HG02852 (cell line): ENCODE data around the gene SH2D4B.

Experiments
- ATAC-seq: cut with Tn5 transposase; IDR thresholded peaks from one replicate; pipeline ENCODE4 v1.9.1; 2021; ENCODE audit warnings: mild to moderate bottlenecking, moderate library complexity; ENCODE audit not compliant: unreplicated experiment

Gene SH2D4B

DNA sequence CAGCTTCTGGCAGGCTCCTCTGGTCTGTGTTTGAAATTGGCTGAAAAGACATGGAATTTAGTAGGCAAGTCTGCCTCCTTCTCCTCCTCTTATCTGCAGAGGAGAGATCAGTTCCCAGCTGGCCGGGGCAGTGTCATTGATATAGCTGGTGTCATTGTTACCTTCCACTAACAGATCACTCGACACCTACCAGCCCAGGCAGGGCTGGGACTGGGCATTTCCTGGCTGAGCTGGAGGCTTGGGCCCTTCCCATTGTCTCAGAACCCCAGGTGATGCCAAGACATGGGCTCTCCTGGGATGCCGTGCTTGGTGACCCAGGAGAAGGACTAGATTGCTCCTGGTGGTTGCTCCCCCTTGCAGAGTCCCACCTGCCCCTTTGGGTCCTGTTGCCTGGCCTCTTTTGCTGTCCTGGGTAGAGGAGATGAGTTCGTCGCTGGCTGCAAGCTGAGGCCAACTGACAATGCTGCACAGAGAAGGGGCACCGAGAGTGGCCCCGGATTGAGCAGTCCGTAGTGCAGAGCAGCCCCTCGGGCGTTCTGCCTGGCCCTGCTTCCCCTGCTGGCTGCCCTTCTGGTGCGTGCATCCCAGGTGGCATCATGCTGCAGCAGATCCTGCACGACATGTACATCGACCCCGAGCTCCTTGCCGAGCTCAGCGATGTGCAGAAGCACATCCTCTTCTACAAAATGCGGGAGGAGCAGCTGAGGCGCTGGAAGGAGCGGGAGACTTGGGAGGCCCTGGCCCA, at the start of gene SH2D4B:
Gene SH2D4B (plus strand): TSS at position 167 of the 745 bp plus-strand sequence. CDS start 430 bp downstream, at position 597.
- ATAC-seq, result no peak

DNA sequence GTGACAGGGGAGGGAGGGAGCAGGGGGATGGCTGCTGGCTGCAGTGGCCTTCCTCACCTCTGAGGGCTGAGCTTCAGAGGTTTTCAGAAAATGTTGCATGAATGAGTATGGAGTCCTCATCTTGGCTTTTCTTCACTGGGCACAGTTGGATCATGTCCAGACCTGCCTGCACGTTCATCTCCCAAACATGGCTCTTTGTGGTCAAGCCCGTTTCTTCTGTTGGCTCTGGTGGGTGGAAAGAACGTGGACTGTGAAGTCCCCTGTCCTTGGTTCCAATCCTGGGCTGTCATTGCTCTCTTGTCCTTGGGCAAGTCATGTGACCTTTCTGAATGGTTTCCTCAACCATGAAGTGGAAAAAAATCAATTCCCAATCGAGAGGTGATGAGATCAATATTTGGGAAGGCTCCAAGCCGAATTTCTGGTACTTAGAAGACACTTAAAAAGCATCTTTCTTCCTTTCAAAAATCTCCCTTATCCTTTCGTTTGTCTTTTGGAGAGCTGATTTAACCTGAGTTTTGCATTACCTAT, 49.1 kb upstream of the SH2D4B start:
- no peak for ATAC-seq

DNA sequence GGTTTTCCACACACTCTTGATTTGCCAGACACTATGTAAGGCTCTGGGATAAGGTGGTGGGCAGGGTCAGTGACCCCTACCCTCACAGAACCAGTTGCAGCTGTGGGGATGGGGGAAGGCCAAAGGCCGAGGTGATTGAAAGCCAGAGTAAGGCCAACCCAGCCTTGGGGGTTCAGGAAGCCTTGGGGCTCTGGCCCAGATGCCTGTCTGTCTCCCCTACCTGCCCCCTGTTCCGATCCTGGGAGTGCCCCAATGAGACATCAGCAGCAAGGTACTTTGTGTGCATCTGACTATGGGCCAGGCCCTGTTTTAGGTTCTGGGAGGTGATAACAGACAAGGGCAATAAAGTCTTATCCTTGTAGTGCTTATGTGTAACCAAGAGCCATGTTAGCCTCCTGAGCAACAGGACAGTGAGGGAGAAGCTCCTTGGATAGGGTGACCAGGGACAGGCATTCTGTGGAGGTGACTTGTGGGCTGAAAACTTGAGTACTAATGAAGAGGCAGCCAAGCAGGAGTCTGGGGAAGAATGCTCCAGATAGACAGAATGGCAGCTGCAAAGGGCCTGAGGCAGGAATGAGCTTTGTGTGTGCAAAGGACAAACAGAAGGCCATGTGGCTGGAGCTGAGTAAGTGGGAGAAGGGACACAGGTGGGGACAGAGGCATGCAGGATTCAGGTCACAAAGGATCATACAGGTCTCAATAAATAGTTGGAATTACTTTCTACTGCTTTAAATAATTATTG, 48.2 kb upstream of the SH2D4B start:
- no peak for ATAC-seq

DNA sequence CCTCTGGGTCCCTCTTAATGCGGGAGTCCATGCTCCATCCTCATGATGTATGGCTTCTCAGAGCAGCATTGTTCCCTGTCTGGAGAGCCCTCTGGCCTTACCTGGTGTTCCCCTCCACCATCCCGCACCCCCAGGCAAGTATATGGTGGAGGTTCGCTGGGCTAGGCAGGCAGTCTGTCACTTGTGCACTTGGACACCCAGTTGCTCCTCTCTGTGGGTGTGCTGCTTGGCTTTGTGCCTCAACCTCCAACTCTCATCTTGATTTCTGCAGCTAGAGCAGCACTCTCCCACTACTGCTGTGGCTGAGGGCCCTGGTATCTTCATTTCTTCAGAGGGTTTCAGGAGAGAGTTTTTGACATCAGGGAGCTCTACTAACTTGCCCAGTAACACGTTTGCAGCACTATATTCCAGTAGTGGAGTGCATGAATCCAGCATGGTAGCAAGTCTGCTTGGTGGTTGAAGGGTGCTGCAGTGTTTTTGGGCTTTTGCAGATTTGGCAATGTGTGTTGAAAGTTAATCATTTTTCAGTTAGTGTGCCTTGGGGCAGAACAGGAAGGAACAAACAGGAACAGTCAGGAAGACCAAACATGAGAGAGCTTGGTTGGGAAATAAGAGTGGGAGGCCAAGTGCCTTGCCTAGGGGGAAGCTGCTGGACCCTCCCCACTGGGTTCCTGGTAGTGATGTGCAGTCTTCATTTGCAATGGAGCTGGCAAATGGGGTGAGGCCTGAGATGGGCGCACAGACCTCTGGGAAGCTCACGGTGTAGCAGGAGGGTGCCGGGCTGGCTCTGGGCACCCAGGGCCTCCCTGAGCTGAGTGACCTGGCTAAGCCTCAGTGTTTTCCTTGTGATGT, 46.2 kb upstream of the SH2D4B start:
- no peak for ATAC-seq

DNA sequence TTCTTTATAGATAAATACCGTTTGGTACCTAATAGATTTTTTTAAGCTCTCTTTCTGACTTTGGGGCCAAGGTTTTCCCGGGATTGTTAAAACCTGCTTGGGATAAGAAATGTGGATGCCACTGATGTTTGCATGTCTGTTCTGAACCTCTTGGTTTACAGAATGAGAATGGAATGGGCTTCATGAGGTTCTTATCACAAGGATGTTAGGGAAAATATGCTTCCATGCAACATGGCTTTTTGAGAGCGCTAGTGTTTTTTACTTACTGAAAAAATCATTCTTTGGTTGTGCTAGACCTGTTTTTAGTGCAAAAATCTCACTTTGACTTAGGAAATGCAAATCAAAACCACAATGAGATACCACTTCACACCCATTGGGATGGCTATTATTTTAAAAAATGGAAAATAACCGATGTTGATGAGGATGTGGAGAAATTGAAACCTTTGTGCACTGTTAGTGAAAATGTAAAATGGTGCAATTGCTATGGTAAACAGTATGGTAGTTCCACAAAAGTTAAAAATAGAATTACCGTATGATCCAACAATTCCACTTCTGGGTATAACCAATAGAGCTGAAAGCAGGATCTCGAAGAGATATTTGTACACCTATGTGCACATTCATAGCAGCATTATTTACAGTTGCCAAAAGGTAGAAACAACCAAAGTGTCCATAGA, 44.7 kb upstream of the SH2D4B start:
- ATAC-seq, result peak; percentile 29

DNA sequence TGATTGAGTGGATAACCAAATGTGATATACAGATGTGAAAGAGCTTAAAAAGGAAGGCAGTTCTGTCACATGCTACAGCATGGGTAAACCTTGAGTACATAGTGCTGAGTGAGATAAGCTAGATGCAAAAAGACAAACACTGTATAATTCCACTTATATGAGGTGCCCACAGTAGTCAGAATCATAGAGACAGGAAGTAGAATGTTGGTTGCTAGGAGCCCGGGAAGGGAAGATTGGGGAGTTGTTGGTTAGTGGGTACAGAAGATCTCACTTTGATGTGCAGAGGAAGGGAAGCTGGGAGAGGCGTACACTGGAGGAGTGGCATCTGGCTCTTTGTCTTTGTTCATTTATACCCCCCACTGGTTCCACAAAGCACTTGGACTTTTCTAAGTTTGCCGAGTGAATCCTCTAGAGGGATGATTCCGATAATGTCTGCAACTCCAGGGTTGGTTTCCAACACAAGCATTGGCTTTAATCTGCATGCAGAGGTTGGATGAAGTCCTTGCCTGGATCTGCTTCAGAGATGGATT, 44.1 kb upstream of the SH2D4B start:
- peak; percentile 72 for ATAC-seq

DNA sequence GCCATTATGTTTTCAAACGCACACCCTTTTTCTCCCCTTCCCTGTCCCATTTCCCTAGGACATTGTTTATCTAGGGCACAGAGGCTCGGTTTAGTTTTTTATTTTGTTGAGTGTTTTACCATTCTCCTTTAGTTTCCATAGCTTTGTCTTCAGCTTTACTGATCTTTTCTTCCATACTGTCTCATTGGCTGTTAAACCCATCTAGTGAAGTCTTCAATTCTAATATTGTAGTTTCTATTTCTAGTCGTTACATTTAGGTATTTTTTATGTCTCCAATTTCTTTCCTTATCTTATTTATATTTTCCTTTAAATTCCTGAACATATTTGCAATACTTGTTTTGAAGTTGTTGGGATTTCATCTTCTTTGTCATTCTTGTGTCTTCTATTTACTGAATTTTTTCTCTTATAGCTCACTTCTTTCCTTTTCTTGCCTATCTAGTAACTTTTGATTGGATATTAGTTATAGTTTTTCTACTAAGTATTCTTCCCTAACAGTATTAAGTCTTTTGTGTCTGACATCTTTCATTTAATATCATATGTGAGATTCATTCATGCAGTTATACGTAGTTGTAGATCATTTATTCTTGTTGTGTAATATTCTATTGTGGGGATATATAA, 41.0 kb upstream of the SH2D4B start:
- no peak for ATAC-seq

DNA sequence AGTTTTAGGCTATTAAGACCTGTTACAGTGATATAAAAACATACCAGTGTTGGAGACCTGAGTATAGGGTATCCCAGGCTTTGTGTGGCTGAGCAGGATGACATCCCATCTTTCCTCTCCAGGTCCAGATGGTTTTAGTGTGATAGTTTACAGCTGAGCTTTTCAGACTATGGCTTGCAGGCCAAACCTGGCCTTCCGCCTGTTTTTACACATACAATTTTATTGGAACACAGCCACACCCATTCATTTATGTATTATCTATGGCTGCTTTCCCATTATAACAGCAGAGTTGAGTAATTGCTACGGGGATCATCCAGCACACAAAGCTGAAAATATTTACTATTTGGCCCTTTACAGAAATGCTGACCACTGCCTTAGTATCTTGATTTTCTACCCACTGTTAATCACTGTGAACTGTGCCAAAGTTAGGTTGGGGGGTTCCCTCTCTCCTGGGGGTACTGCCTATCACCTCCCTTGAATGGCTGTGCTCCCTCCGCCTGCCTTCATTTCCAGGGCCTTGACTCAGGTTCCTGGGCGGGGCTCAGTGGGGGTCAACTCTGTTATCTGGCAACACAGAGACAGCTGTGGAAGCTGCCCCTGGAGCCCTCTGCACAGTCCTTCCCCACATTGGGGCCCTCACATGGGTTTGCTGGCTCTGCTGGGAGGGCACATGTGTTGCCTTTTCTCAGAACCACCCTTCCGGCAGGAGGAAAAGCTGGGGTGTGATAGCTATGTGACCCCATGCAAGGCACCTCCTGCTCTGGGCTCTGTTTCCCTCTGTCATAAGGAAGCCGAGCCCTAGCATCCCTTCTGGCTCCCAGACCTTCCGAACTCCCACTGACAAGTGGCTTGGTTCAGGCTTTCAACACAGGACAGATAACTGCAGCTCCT, 40.3 kb upstream of the SH2D4B start:
- no peak for ATAC-seq

DNA sequence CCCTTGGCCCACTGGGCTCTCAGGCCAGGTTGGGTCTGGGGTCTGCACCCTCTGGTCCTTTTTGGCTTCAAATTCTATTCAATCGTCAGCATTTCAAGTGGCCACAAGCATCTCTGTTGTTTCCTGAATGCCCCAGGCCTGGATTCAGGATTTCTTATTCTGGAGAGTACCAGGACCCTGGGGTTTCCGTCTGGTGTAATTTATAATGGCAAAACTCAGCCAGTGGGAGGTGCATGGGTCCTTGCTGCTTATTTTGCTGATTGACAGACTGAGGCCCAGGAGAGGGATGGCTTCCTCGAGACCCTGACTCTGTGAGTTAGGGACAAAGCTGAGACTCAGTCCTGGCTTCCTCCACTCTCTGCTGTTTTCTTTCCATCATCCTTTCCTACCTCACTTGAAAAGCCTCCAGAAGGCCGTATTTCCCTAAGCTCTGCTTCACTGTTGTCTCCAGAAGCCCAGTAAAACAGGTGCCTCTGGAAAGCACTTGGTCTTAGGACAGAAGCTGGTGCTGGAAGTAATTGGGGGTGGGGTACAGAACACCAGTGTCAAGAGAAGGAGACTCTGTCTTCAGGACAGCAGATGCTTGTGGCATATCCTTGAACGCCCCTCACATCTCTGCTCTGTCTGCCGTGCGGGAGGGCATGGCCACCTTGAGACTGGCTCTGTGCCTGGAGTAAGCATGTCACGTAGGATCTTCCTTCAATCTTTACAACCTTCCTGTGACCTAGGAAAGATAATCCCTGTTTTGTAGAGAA, 39.4 kb upstream of the SH2D4B start:
- ATAC-seq, result no peak

DNA sequence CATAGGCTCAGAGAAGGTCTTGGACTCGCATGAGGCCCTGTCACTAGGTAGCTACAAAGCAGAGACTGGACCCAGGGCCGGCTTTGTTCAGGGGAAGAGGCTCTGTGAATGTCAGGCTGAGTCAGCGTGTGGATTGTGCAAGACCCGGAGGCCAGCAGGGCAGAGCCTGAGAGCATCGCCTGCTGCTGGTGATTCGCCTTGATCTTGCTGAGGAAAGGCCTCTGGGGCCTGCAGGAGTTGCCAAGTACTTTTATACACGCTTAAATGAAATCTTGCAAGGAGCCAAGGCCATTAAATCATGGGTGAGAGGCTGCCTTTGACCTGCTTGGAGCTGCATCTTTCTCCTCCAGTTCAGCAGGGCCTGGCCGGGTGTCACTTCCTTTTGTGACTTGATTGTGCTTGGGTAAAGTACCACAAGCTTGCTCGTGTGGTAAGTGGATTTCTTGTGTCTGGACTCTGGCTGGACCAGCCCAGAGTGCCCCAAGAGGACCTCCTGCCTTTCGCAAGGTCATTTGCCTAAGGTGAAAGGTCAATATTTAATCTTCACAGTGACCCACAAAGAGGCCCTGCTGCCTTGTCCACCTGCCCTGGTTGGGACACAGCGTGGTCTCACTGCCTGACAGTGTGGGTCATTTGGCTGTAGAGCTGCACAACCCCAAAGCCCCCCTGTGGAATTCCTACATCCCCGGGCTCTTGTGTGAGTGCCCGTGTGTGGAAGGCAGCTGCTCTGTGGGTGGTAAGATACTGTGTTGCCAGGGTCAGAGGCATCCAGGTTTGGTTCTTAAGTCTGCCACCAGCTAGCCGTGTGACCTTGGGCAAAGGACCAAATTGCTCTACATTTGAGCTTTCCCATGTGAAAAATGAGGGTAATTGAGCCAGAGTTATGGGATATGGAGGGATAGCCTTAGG, 38.6 kb upstream of the SH2D4B start:
- no peak for ATAC-seq

DNA sequence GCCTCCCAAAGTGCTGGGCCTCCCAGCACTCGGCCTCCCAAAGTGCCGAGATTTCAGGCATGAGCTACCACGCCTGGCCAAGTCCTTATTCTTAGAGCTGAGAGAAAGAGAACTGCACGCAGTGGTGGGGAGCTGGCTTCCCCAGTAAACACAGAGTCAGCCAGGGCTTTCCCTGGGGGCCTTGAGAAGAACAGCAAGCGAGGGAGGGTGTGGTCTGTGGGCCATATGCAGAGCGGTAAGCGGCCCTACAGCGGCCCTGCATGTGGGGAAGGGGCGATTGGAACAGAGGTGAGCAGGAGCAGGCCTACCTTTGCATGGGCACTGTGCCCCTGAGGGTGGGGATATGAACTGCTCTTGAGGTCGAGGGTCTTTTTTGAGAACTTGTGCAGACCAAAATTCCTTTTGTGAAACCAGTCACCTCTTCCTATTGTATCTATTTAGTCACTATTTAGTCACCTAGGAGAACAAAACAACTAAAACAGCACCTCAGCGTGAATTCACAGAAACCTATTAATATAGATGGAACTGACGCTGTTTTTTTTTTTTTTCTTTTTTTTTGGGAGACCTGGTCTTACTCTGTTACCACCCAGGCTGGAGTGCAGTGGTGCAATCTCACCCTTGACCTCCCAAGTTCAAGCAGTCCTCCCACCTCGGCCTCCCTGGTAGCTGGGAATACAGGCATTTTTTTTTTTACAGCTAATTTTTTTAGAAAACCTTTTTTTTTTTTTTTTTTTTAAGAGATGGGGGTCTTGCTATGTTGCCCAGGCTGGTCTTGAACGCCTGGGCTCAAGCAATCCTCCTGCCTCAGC, 36.9 kb upstream of the SH2D4B start:
- peak; percentile 65 for ATAC-seq

DNA sequence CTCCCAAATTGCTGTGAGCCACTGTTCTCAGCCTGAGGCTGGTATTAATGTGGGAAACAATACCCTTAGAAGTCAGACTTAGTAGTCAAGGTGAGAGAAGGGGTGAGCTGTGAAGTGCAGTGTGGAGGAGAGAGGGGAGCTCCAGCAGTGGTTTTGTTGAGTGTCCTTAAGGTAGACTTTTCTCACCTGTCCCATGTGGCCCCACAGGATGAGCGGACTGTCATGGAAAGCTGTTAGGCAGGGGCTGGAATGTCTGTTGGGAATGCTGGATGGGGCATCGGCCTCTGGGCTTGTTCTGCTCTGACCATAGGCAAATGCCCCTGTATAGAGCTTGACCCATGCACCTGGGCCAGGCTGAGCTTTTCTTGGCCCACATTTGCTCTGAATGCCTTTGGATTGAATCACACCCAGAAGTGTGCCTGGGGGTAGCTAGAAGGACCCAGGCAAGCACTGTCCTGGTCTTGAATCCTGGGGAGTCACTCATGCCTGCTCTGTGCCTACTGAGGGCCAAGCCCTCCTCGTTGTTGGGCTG, 36.3 kb upstream of the SH2D4B start:
- no peak for ATAC-seq

DNA sequence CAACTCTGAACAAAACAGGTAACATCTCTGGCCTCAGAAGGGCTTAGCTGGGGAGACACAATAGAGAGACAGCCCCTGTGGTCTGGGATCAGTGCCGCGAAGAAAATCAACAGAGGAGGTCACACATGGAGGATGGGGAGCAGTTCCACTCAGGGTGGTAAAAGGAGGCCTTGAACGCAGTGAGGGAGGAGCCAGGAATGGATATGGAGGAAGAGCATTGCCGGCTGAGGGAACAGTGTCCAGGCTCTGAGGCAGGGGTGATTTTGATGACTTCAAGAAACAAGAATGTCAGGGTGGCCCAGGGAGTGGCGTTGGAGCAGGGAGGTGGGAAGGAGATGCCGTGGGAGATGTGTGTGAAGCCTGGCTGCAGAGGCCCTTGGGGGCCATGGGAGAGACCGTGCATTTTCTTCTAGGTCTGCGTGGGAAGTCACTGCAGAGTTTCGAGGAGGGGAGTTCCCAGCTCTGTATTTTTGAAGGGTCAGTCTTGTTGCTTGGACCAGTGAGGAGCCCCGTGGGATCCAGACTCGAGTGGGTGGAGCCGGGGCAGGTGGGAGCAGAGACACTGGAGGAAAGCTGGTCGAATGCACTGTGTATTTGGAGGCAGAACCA, 35.7 kb upstream of the SH2D4B start:
- no peak for ATAC-seq

DNA sequence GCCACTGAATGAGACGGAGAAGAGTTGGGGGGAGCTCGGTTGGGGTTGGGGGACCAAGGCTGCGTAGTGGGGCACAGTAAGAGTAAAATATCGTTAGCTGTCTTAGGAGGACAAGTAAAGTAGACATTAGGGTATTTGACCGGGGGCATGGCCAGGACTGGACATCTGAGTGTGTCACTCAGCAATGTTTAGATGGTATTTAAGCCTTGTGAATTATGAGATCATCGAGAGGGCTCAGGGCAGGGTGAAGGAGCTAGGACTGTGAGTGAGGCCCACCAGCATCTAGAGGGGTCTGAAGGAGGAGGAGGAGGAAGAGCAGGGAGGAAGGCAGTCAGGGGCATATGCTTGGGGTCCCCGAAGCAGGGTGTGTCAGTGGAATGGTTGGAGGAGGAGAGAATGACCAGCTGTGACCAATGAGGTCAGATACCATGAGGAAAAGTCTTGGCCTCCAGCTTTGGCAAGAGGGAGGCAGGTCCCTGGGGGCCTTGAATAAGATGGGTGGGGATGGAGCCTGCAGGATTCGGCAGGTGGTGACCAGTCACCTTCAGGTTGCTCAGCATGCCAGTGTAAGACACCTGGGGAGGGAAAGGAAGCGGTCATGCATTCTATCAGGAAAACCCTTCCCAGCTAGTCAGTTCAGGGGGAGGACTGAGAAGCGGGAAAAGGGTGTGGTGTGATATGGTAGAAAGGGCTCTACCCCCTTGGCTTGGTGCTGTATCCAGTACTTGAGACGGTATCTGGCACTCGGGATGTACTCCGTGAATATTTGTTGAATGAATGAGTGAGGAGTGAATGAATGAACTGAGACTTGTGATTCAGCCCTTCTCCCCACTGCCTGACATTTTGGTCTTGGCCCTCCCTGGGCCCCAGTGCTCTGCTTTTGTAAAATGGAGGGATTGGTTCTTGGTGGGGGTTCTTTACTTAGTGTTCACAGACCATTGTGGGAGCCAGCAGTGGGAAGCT, 34.8 kb upstream of the SH2D4B start:
- no peak for ATAC-seq
